SH-SY5Y (cell line): Measurements from ENCODE around the gene FAM13A.

ENCODE experiments used
- GATA2 ChIP-seq: IDR thresholded peaks from 2 replicates; pipeline ENCODE4 v1.6.1; 2011; ENCODE audit warnings: mild to moderate bottlenecking, low read depth, low read length
- GATA3 ChIP-seq: IDR thresholded peaks from 2 replicates; pipeline ENCODE4 v1.6.1; 2011; ENCODE audit warnings: low read depth, mild to moderate bottlenecking, low read length, moderate library complexity

Gene FAM13A

DNA sequence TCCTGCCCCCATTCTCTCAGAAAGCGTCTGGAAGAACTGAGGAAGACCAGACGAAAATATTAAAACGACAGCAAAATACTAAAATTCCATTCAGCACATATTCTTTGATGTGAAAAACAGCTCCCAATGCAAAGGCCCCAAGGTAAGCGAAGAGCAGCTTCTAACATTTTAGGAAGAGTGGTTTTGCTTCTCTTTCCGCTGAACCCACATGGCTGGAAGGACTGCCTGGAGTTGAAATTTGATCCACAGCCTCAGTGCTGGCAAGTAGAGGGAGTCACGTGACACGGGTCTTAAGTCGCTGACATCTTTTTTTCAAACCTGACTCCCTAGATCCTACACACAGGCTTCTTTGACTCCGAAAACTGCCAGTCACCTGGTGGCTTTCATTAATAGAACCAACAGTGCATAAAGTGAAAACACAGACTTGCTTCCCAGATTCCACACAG, at the start of gene FAM13A:
FAM13A (minus strand) TSS at position 233 of the 446 bp plus-strand sequence; CDS start at position 12, 221 bp downstream.
- TF ChIP-seq GATA3: no peak
- no peak for TF ChIP-seq GATA2

DNA sequence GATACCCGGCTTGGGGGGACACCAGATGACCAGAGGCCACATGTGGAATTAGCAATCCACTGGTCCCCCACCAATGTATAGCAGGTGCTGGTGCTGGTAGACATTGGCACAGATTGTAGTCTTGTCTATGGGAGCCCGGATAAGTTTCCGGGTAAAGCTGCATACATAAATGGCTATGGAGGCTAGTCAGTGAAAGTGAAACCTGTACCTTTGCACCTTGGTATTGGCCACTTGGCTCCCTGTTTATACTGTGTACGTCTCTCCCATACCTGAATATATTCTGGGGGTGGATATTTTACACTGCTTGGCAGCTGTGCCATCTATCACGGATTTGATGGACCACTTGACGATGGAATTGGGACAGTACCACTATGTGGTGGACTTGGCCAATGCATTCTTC, 48.7 kb upstream of the FAM13A start:
- TF ChIP-seq GATA3 (no peak), GATA2 (no peak)

DNA sequence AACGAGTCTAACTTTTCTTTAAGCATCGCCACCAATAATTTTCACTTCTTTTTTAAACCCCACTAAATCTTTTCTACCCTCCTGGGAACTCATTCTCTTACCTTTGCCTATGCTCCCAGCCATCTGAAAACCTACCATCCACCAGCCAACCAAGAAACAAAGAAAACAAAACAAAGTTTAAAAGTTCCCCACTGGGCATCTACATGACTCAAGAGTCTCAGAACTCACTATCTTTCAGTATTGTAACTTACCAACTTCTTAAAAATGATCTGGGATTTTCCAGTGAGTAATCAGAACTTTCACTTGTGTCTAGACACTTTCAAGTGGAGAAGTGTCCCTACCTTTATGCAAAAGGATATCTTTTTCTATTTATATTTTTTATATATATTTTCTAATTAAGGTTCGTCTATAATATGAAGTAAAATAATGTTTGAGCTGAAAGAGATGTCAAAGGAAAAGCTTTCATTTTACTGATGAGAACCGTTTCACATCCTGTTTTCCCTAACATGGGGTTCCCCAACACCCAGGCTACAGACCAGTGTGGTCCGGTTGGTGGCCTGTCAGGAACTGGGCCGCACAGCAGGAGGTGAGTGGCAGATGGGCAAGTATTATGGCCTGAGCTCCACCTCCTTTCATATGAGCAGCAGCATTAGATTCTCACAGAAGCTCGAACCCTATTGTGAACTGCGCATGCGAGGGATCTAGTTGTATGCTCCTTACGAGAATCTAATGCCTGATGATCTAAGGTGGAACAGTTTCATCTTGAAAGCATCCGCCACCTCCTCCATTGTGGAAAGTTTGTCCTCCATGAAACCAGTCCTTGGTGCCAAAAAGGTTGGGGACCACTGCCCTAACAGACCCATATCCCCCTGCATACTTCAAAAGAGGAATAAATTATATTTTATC, 44.5 kb upstream of the FAM13A start:
- no peak for TF ChIP-seq GATA2
- no peak for TF ChIP-seq GATA3

DNA sequence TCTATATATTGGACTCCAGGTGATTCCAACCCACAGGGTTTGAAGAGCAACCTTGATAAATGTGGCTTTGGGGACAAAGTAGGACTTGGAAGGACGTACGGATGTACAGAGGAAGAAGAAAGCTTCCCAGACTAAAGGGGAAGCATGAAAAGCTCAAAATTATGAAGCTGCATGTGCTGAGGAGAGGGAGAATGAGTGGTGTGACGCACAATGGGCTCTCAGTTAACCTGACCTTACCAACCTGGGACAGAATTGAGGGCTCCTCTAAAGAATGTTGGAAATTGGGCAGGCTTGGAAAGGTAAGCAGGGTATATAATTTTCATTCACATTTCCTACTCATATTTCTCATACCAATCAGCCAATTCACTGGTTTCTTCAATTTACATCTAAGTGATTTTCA, 43.9 kb upstream of the FAM13A start:
- TF ChIP-seq GATA2 (no peak), GATA3 (no peak)

DNA sequence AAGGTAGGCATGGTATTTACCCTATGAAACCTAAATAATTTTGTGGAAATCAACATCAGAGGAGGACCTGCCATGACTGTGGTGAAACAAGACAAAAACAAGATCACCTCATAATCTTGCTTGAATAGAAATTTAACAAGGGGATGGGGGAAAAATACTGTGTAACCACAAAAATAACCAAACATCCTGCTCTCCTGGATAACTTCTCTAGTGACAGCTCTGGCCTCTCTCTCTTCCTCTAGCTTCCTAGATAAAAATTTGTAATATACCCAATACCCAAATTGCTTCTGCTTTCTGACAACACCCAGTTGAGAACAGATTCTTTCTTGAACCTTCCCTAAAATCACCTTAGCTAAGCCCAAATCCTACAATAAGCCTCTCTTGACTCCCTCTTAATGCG, 42.5 kb upstream of the FAM13A start:
- TF ChIP-seq GATA3 (no peak), GATA2 (no peak)

DNA sequence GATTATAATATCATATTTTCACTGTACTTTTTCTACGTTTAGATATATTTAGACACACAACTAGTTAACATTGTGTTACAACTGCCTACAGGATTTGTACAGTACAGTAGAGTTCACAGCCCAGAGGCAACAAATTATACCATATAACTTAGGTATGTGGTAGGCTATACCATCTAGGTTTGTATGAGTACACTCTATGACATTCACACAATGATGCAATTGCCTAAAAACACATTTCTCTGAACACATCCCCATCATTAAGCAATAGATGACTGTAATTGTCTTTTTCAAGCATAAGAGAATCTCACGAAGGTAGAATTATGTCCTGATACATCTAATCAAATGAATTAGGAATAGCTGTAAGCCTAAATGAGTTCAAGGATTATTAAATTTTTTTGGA, 42.0 kb upstream of the FAM13A start:
- TF ChIP-seq GATA3 (no peak), GATA2 (no peak)

DNA sequence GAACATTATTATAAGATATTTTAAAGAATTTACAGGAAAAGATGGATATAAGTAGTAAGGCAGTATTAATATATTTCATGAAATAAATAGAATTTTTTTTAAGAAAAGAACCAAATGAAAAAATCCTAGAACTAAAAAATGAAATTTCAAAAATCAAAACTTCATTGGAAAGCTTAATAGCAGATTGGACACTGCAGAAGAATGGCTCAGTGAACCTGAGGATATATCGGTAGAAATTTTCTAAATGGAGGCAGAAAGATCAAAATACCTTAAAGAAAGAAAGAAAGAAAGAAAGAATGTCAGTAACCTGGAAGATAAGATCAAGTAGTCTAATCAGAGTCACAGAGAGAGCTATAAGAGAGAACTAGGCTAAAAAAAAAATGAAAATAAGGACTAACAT, 21.3 kb upstream of the FAM13A start:
- TF ChIP-seq GATA2 (no peak), GATA3 (no peak)

DNA sequence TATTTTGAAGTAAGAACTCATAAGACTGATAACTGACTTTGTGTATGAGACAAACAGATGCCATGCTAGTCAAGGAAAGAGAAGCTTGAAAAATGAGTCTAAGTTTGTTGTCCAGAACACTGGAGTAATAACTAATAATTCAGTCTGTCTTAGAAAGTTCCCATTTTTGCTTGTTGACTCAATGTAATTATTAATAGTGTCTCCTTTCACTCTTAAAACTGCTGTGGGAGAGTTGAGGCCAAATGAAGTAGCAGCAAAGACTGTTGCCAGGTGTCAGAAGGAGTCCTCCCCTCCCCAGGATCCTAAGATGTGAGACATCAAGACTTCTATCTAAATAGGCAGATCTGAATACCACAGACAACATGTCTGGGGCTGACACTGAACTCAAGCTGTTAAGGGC, 20.8 kb upstream of the FAM13A start:
- TF ChIP-seq GATA2 (no peak), GATA3 (no peak)

DNA sequence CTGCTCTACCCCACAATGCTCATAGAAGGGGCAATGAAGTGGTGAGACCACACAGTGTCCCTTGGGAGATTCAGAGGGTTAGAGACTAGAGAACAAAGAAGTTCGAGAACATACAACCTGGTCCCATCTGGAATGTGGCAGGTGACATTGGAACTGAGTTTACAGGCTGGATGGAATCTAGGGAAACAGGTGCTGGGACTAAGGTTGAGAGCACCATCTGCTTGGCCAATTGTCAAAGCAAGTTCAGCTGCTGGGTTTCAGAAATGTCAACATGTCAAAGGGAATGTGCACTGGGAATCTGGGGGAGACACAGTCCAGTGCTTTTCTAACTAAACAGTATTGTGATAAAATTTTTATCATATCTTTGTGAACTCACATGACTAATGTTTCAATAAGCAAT, 15.9 kb upstream of the FAM13A start:
- TF ChIP-seq GATA3 (no peak), GATA2 (no peak)

DNA sequence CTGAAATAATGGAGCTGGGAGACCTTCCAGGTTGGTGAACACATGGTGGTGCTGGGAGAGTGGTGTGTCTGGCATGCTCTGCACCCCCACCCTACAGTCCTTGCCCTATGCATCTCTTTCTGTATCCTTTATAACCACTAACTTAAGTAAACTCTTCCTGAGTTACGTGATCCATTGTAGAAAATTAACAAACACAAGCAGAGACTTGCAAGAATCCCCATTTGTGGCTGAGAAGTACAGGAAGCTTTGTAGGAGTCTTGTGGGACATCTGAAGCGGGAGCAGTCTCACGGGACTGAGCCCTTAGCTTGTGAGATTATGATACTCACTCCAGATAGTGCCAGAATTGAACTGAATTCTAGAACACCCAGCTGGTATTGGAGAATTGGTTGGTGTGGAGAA, 14.3 kb upstream of the FAM13A start:
- no peak for TF ChIP-seq GATA2
- TF ChIP-seq GATA3: no peak

DNA sequence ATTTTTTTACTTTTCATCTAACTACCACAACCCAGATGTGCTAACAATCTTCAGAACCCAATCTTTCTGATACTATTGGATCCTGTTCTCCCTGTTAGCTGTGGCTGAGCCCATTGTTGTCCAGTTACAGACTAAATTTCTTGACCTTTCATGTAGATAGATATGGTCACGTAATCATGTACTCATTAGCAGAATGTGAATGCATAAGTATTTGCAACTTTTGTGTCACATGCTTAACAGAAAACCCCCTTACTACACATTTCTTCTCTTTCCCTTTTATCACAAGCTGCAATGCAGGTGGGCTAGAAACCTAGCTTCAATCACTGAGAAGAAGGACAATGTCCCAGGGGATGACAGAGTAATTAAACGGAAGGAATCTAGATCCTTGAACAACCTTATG, 13.1 kb upstream of the FAM13A start:
- TF ChIP-seq GATA2 (no peak), GATA3 (no peak)

DNA sequence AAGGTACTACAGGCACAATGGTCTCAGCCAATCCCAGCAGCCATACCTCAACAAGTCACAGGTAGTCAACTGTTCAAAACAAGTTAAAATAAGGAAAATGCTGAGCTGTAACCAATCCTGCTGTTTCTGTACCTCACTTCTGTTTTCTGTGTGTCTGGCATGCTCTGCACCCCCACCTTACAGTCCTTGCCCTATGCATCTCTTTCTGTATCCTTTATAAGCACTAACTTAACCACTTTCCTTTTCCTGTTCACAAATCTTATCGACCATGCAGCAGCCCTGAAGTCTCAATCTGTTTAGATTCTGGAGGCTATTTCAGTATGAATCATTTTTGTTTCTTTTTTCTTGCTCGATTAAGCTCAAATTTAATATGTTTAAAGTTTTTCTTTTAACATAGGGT, 12.5 kb upstream of the FAM13A start:
- TF ChIP-seq GATA3 (no peak), GATA2 (no peak)

DNA sequence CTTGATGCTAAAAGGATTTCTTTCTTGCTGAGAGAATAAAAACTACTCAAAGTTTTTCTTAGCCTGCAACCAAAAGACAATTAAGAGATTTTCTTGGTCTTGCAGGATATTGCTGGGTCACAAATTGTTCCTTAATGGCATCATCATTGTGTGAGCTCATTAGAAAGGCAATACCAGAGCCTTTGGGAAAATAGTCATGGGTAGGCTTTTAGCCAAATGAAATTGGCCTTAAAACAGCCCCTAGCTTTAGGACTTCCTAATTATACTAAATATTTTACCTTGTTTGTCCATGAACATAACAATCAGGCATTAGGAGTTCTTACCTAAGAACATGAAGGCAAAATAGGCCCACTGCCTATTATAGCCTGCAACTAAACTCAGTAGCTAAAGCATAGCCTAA, 10.4 kb upstream of the FAM13A start:
- TF ChIP-seq GATA2 (no peak), GATA3 (no peak)

DNA sequence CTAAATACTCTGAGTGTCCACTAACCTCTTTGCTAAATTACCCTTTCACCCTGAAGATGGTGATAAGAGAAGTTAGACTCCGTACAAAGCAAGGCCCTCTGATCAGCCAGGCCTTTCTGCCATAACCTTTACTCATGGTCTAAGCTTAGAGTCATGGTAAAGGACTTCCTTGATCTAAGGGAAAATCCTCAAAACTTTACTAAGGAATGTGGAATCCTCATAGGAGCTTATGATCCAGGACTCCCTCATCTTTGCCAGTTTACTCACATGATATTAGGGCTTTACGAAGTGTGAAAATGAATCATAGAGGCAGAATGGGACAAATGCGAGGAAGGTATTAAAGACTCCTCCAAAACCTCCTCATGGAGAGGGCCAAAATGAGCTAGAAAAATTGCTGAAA, 7.9 kb upstream of the FAM13A start:
- no peak for TF ChIP-seq GATA3
- TF ChIP-seq GATA2: no peak

DNA sequence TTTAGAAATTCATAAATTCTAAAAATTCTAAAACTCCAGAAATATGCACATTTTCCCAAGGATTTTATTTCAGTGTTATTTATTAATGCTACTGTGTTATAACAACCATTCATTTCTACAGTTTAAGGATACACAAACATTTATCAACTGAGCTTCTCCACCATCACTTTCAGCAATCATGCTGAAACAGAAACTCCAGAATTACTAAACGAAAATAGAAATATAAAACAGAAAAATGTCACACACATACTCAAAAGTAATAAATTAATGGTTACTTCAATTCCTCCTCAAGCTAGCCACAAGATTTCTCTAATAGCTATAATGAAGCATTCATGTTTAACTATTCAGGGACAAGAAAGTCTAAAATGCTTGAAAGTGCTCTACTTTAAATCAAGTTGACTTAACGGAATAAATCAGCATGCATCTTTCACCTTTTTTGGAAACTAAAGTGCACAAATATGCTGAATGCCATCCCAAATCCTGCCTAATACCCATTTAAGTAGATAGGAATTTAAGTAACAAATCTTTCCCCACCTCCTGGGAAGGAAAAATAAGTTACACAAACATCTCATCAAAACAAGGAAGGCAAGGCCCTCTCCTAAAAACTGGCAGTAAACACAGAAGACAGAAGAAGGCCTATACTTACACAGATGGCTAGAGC, 563 bp downstream of the FAM13A start:
- no peak for TF ChIP-seq GATA2
- TF ChIP-seq GATA3: no peak

DNA sequence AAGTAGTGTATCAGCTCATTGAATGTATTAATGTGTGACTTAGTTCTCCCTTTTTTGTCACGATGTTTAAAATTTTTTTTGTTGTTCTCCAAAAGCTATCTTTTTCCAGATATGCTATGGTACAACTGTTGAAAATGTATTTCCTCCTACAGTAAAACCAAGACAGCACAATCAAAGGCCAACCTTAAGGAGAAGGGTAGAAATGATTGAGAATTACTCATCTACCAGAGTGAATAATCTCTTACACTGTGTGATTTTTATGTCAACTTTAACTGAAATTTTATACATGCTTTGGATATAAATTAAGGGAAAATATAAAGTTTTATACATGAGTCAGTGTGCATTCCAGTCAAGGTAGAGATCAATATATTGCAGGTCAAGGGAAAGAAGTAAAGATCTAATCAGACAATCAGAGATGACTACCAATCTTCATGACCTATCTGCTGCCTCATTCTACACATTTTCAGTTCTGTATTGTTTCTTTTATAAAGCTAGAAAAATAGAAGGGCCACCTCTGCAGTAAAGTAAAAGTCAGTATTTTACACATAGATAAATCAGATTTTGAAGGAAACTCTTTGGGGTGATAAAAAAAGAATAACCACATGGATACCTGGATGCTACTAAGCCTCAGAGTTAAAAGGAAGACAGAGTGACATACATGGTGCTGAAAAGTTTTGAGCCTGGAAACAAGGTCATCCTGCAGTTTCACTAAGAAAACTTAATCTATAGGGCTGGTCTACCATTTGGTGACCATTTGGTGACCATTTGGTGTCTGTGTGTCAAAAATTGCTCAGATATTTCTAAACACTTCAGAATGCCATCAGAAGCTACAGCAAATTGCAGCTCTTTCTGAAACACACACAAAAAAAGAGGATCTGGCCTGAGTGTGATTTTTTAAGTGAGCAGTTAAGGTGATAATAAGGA, 1.6 kb downstream of the FAM13A start:
- TF ChIP-seq GATA2: no peak
- TF ChIP-seq GATA3: no peak
